Hepatocyte (in vitro differentiated cells): Measurements from ENCODE around the gene SART1. TPM values are rescaled to one million over a fixed set of nuclear protein-coding genes. Genes with fewer than 3 reads are reported as not detected.

Source experiments
- DNase-seq: peaks from one replicate; pipeline ENCODE4 v3.0.0-alpha.2; 2016; ENCODE audit warnings: low spot score
- H2AFZ ChIP-seq: fragments of 200-600 bp; sonication (generic); 2 replicates; pipeline ENCODE4 v1.6.0; 2016; ENCODE audit warnings: antibody characterized with exemption, mild to moderate bottlenecking
- H3K27ac ChIP-seq: fragments of 200-600 bp; sonication (generic); 2 replicates; pipeline ENCODE4 v1.5.1; 2016; ENCODE audit warnings: mild to moderate bottlenecking
- H3K27me3 ChIP-seq: fragments of 200-600 bp; sonication (generic); 2 replicates; pipeline ENCODE4 v1.6.1; 2016
- H3K36me3 ChIP-seq: fragments of 200-600 bp; sonication (generic); replicated peaks from 2 replicates; pipeline ENCODE4 v1.5.1; 2016; ENCODE audit warnings: low read depth; ENCODE audit not compliant: insufficient read depth
- H3K4me1 ChIP-seq: fragments of 200-600 bp; sonication (generic); 2 replicates; pipeline ENCODE4 v1.5.1; 2016; ENCODE audit warnings: mild to moderate bottlenecking, moderate library complexity; ENCODE audit not compliant: insufficient read depth
- H3K4me2 ChIP-seq: fragments of 200-600 bp; sonication (generic); 2 replicates; pipeline ENCODE4 v1.6.0; 2016
- H3K4me3 ChIP-seq: fragments of 200-600 bp; sonication (generic); 2 replicates; pipeline ENCODE4 v1.5.1; 2016; ENCODE audit warnings: mild to moderate bottlenecking
- H3K79me2 ChIP-seq: fragments of 200-600 bp; sonication (generic); 2 replicates; pipeline ENCODE4 v1.6.0; 2017; ENCODE audit warnings: mild to moderate bottlenecking
- H3K9me2 ChIP-seq: fragments of 200-600 bp; sonication (generic); replicated peaks from 2 replicates; pipeline ENCODE4 v1.6.0; 2017; ENCODE audit warnings: mild to moderate bottlenecking; ENCODE audit not compliant: insufficient read depth
- H3K9me3 ChIP-seq: fragments of 200-600 bp; sonication (generic); 2 replicates; pipeline ENCODE4 v1.5.1; 2016; ENCODE audit warnings: low read depth, mild to moderate bottlenecking
- H4K20me1 ChIP-seq: fragments of 200-600 bp; sonication (generic); 2 replicates; pipeline ENCODE4 v1.6.0; 2016; ENCODE audit warnings: mild to moderate bottlenecking; ENCODE audit not compliant: insufficient read depth, poor library complexity, severe bottlenecking
- EZH2 ChIP-seq: fragments of 200-600 bp; sonication (generic); IDR thresholded peaks from 2 replicates; pipeline ENCODE4 v1.6.1; 2016; ENCODE audit warnings: antibody characterized with exemption, mild to moderate bottlenecking, borderline replicate concordance
- EZH2phosphoT487 ChIP-seq: fragments of 200-600 bp; sonication (generic); IDR thresholded peaks from one replicate; pipeline ENCODE4 v1.6.1; 2018; ENCODE audit warnings: antibody characterized with exemption, mild to moderate bottlenecking, low read depth, moderate library complexity; ENCODE audit not compliant: unreplicated experiment, severe bottlenecking
- WGBS: methylation state at CpG from one replicate; pipeline ENCODE4 v1.1.6; 2016; ENCODE audit warnings: low lambda C conversion rate; ENCODE audit errors: missing lambda C conversion rate; 5-methylcytosine and 5-hydroxymethylcytosine counted together
- polyA plus RNA-seq: library from polyadenylated mRNA; unstranded; fragments of >200 nt; fragmentation: Nextera tagmentation; extraction: Ambion mirVana; gene quantifications from 2 replicates; pipeline ENCODE4 v1.2.1, GENCODE V29; 2016
- total RNA-seq: library from RNA; depleted of rRNA; stranded (reverse); fragments of >200 nt; gene quantifications from 2 replicates; pipeline ENCODE4 v1.2.3, GENCODE V29; 2014
- TF ChIP-seq, protein P1 (sequence below): fragments of 200-600 bp; sonication (generic); IDR thresholded peaks from 2 replicates; pipeline ENCODE4 v1.5.1; 2016; ENCODE audit warnings: antibody characterized with exemption, mild to moderate bottlenecking; ENCODE audit not compliant: poor library complexity

The SART1 gene
- total and polyA plus RNA-seq, 2 experiments from 2014 or later: 32.5 to 34.1 TPM

GRCh38 chr11:65921876-65922275 is 39.7 kb upstream of the SART1 start:
- Histone ChIP-seq H3K36me3 (no peaks in the 10 kb centered on the region), H2AFZ (no peak overlapping the region), H3K79me2 (peaks cover 29% of the 10 kb centered on the region), H3K4me2 (no peak overlapping the region), H3K4me3 (no peak overlapping the region), H3K9me2 (no peaks in the 10 kb centered on the region), H3K27ac (no peak overlapping the region), H3K9me3 (no peaks in the 10 kb centered on the region), H3K27me3 (no peaks in the 10 kb centered on the region), H4K20me1 (no peaks in the 10 kb centered on the region), H3K4me1 (peaks cover 20% of the 10 kb centered on the region)
- TF ChIP-seq, protein P1, sequence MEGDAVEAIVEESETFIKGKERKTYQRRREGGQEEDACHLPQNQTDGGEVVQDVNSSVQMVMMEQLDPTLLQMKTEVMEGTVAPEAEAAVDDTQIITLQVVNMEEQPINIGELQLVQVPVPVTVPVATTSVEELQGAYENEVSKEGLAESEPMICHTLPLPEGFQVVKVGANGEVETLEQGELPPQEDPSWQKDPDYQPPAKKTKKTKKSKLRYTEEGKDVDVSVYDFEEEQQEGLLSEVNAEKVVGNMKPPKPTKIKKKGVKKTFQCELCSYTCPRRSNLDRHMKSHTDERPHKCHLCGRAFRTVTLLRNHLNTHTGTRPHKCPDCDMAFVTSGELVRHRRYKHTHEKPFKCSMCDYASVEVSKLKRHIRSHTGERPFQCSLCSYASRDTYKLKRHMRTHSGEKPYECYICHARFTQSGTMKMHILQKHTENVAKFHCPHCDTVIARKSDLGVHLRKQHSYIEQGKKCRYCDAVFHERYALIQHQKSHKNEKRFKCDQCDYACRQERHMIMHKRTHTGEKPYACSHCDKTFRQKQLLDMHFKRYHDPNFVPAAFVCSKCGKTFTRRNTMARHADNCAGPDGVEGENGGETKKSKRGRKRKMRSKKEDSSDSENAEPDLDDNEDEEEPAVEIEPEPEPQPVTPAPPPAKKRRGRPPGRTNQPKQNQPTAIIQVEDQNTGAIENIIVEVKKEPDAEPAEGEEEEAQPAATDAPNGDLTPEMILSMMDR: no peak
- TF ChIP-seq EZH2phosphoT487: no peak
- no peak for TF ChIP-seq EZH2
- no peak for DNase-seq
- WGBS: 97% methylated on average over 10 of the region's 10 CpGs

DNA sequence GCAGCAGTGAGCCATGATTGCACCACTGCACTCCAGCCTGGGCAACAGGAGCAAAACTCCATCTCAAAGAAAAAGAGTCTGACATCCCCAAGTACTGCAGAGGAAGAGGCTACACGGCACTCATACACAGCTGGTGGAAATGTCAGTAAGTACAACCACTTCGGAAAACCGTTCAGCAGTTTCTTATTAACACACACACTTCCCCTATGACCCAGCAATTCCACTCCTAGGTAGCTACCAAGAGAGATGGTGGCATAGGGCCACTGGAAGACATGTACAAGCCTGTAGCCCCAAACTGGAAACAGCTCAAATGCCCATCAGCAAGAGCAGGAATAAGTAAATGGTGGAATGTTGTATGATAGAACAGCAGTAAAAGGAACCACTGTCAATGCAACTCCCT is 39.0 kb upstream of the SART1 start:
- no peak overlapping the region for H3K4me2 ChIP-seq
- H3K4me3 ChIP-seq: no peak overlapping the region
- no peak overlapping the region for H3K27ac ChIP-seq
- no peaks in the 10 kb centered on the region for H3K9me2 ChIP-seq
- WGBS: 96% methylated on average over 3 of the region's 3 CpGs
- H2AFZ ChIP-seq: no peak overlapping the region
- H3K9me3 ChIP-seq: no peaks in the 10 kb centered on the region
- DNase-seq: no peak
- no peaks in the 10 kb centered on the region for H3K36me3 ChIP-seq
- no peaks in the 10 kb centered on the region for H4K20me1 ChIP-seq
- TF ChIP-seq, protein P1: no peak
- TF ChIP-seq EZH2phosphoT487 (no peak), EZH2 (no peak)
- no peaks in the 10 kb centered on the region for H3K27me3 ChIP-seq
- peaks cover 22% of the 10 kb centered on the region for H3K79me2 ChIP-seq
- peaks cover 17% of the 10 kb centered on the region for H3K4me1 ChIP-seq

DNA sequence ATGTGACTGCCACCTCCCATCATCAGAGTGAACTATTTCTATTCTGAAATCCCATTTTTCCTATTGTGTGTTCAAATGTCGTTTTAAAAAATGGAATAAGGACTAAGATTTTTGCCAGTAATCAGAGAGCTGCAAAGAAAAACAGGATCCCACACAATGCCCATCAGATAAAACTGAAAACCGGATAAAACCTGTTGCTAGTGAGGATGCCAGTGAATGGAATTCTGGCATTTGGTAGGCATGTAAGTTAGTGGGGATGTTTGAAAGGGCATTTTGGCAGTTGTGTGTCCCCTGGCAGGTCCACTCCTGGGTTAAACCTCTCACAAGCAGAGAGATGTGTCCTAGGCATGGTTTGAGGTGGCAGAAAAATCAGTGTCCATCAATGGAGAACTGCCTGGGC is 36.1 kb upstream of the SART1 start:
- Histone ChIP-seq H3K36me3 (no peaks in the 10 kb centered on the region), H3K79me2 (peaks cover 4% of the 10 kb centered on the region), H4K20me1 (no peaks in the 10 kb centered on the region), H3K9me3 (no peaks in the 10 kb centered on the region), H3K4me2 (no peak overlapping the region), H3K27me3 (no peaks in the 10 kb centered on the region), H3K4me1 (peaks cover 6% of the 10 kb centered on the region), H2AFZ (no peak overlapping the region), H3K9me2 (no peaks in the 10 kb centered on the region), H3K4me3 (no peak overlapping the region), H3K27ac (no peak overlapping the region)
- TF ChIP-seq, protein P1: no peak
- TF ChIP-seq EZH2phosphoT487: no peak
- 95% methylated on average over 2 of the region's 2 CpGs for WGBS
- no peak for DNase-seq

DNA sequence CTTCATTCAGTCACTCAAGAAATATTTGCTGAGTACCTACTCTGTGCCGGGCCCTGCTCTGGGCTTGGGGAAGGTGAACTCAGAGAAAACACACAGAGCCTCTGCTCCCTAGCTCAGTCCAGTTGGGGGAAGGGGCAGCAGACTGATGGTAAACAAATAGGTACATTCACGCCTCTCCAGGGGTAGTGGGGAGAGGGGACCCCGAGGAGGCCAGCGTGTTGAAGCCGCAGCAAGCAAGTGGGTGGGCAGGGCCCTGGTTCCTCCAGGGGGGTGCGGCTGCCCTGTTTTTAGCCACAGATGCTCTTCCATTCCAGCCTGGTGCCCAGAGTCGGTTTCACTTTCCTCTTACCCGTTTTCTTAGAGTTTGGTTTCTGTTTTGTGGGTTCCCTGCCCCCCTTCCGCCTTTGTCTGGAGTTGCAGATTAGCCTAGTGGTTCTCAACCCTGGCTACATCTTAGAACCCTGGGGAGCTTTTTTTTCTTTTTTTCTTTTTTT is 33.6 kb upstream of the SART1 start:
- no peak overlapping the region for H3K4me2 ChIP-seq
- H3K36me3 ChIP-seq: no peaks in the 10 kb centered on the region
- no peak overlapping the region for H2AFZ ChIP-seq
- H3K9me2 ChIP-seq: no peaks in the 10 kb centered on the region
- no peak overlapping the region for H3K4me3 ChIP-seq
- H3K4me1 ChIP-seq: no peaks in the 10 kb centered on the region
- no peaks in the 10 kb centered on the region for H3K79me2 ChIP-seq
- no peaks in the 10 kb centered on the region for H3K9me3 ChIP-seq
- no peaks in the 10 kb centered on the region for H3K27me3 ChIP-seq
- no peak for DNase-seq
- H4K20me1 ChIP-seq: no peaks in the 10 kb centered on the region
- H3K27ac ChIP-seq: no peak overlapping the region
- TF ChIP-seq, protein P1: no peak
- TF ChIP-seq EZH2 (no peak), EZH2phosphoT487 (no peak)
- WGBS: 70% methylated on average over 9 of the region's 9 CpGs
